Stimulated activated CD4-positive, alpha-beta T cell treated with anti-CD3 and anti-CD28 coated beads, TNF-alpha, amount 100 ng/mL, for 1 hour (primary cell): ENCODE results near the gene ANKEF1.

Experiments used
- DNase-seq, 3 donors: peaks; one replicate each; pipeline ENCODE4 v3.0.0-alpha.2; 2020; ENCODE audit warnings: low read depth in 3 of 3, low spot score in 1 of 3

The ANKEF1 gene

GRCh38 chr20:10078403-10078802, 43.6 kb downstream of the ANKEF1 start:
- no peak for DNase-seq

GRCh38 chr20:10079964-10080363, 45.2 kb downstream of the ANKEF1 start:
- no peak for DNase-seq

GRCh38 chr20:10080574-10080973, 45.8 kb downstream of the ANKEF1 start:
- DNase-seq = no peak

- DNase-seq = no peak
Observed at GRCh38 chr20:10089871-10090587, 55.2 kb downstream of the ANKEF1 start.

GRCh38 chr20:10090588-10091166, 55.9 kb downstream of the ANKEF1 start:
- no peak for DNase-seq

- no peak for DNase-seq
Observed at GRCh38 chr20:10093087-10093591, 58.4 kb downstream of the ANKEF1 start.

- no peak for DNase-seq
Observed at GRCh38 chr20:10094566-10095173, 59.9 kb downstream of the ANKEF1 start.

GRCh38 chr20:10096790-10097189, 62.0 kb downstream of the ANKEF1 start:
- no peak for DNase-seq

- no peak for DNase-seq
Observed at GRCh38 chr20:10105046-10105445, 70.3 kb downstream of the ANKEF1 start.
